GM21390 (cell line): ENCODE results near the gene COL16A1.

Experiments used
- ATAC-seq: cut with Tn5 transposase; IDR thresholded peaks from one replicate; pipeline ENCODE4 v1.9.1; 2021; ENCODE audit not compliant: unreplicated experiment

COL16A1 gene

GRCh38 chr1:31667065-31667785, 36.6 kb downstream of the COL16A1 start:
- ATAC-seq, result no peak

GRCh38 chr1:31666263-31666963, 37.4 kb downstream of the COL16A1 start:
- no peak for ATAC-seq

GRCh38 chr1:31665234-31665878, 38.5 kb downstream of the COL16A1 start:
- ATAC-seq, result no peak

- ATAC-seq, result no peak
These were observed 39.3 kb downstream of the COL16A1 start for GRCh38 chr1:31664528-31664927.

GRCh38 chr1:31663622-31664452, 40.0 kb downstream of the COL16A1 start:
- ATAC-seq, result no peak

- no peak for ATAC-seq
These were observed 41.4 kb downstream of the COL16A1 start for GRCh38 chr1:31662463-31662862.

GRCh38 chr1:31661856-31662255, 42.0 kb downstream of the COL16A1 start:
- ATAC-seq, result no peak

GRCh38 chr1:31660871-31661455, 42.9 kb downstream of the COL16A1 start:
- ATAC-seq, result no peak

- ATAC-seq, result no peak
These were observed 43.9 kb downstream of the COL16A1 start for GRCh38 chr1:31659889-31660288.

- ATAC-seq, result no peak
These were observed 45.1 kb downstream of the COL16A1 start for GRCh38 chr1:31658721-31659120.

GRCh38 chr1:31657972-31658510, 45.8 kb downstream of the COL16A1 start:
- no peak for ATAC-seq

- no peak for ATAC-seq
These were observed 46.6 kb downstream of the COL16A1 start for GRCh38 chr1:31657020-31657804.

- no peak for ATAC-seq
These were observed 48.1 kb downstream of the COL16A1 start for GRCh38 chr1:31655756-31656155.

GRCh38 chr1:31655104-31655503, 48.7 kb downstream of the COL16A1 start:
- ATAC-seq, result no peak

- no peak for ATAC-seq
These were observed 49.4 kb downstream of the COL16A1 start for GRCh38 chr1:31654474-31654776.

GRCh38 chr1:31653717-31654473, 49.9 kb downstream of the COL16A1 start:
- no peak for ATAC-seq

- ATAC-seq, result no peak
These were observed 50.8 kb downstream of the COL16A1 start for GRCh38 chr1:31652891-31653499.

- no peak for ATAC-seq
These were observed 52.1 kb downstream of the COL16A1 start for GRCh38 chr1:31651766-31652165.

- no peak for ATAC-seq
These were observed 52.8 kb downstream of the COL16A1 start for GRCh38 chr1:31651089-31651420.
